RKO (cell line): Measurements from ENCODE around the gene C5orf15.
"Not testable (repeated sequence)": the region's sequence is repeated elsewhere in the genome, so short reads cannot be mapped to it uniquely, and the experiment has no call there.

ENCODE experiments used
- DNase-seq: peaks from one replicate; pipeline ENCODE4 v3.0.0-alpha.2; 2016; ENCODE audit warnings: low spot score

The C5orf15 gene

GRCh38 chr5:133937628-133938027, 30.8 kb downstream of the C5orf15 start:
- not testable (repeated sequence) for DNase-seq

- DNase-seq = no peak
Observed at GRCh38 chr5:133936651-133937015, 31.8 kb downstream of the C5orf15 start.

- not testable (repeated sequence) for DNase-seq
Observed at GRCh38 chr5:133935991-133936650, 32.3 kb downstream of the C5orf15 start.

GRCh38 chr5:133935667-133935940, 32.8 kb downstream of the C5orf15 start:
- no peak for DNase-seq

GRCh38 chr5:133934822-133935666, 33.4 kb downstream of the C5orf15 start:
- no peak for DNase-seq

- DNase-seq = no peak
Observed at GRCh38 chr5:133934311-133934710, 34.1 kb downstream of the C5orf15 start.

- no peak for DNase-seq
Observed at GRCh38 chr5:133933670-133934295, 34.6 kb downstream of the C5orf15 start.

- no peak for DNase-seq
Observed at GRCh38 chr5:133933169-133933509, 35.3 kb downstream of the C5orf15 start.

GRCh38 chr5:133932441-133933168, 35.8 kb downstream of the C5orf15 start:
- no peak for DNase-seq

GRCh38 chr5:133931546-133931945, 36.9 kb downstream of the C5orf15 start:
- no peak for DNase-seq

GRCh38 chr5:133930813-133931090, 37.7 kb downstream of the C5orf15 start:
- no peak for DNase-seq

- no peak for DNase-seq
Observed at GRCh38 chr5:133930061-133930812, 38.2 kb downstream of the C5orf15 start.

GRCh38 chr5:133928587-133929393, 39.6 kb downstream of the C5orf15 start:
- DNase-seq = no peak

- DNase-seq = no peak
Observed at GRCh38 chr5:133927300-133928180, 40.9 kb downstream of the C5orf15 start.

GRCh38 chr5:133926489-133927299, 41.7 kb downstream of the C5orf15 start:
- DNase-seq = no peak

GRCh38 chr5:133925866-133926488, 42.4 kb downstream of the C5orf15 start:
- no peak for DNase-seq

GRCh38 chr5:133925269-133925668, 43.2 kb downstream of the C5orf15 start:
- DNase-seq = no peak

- DNase-seq = no peak
Observed at GRCh38 chr5:133924221-133924920, 44.1 kb downstream of the C5orf15 start.
